AG04449 (cell line): ENCODE measurements around the gene MRPL49.
A peak's percentile ranks its signal among the peaks of the same experiment; 100 is the strongest.

Experiments
- CTCF ChIA-PET: fragments of 350-600 bp; formaldehyde crosslinking; extraction: SDS; loops from one replicate; lab custom pipeline; 2021; ENCODE audit warnings: antibody characterized with exemption; lab: Yijun Ruan, JAX
- POLR2A ChIA-PET: fragments of 400-600, 350-600 bp; formaldehyde crosslinking; extraction: SDS; loops from one replicate; lab custom pipeline; 2020; ENCODE audit warnings: antibody characterized with exemption, inconsistent platforms; lab: Yijun Ruan, JAX
- DNase-seq: peaks from one replicate; pipeline ENCODE4 v3.0.0-alpha.2; 2010; ENCODE audit warnings: low read depth, low spot score
- H3K4me3 ChIP-seq: 2 replicates; pipeline ENCODE4 v1.5.1; 2011; ENCODE audit warnings: low read depth, mild to moderate bottlenecking, control low read depth, low read length
- TF ChIP-seq, protein P1 (sequence below): IDR thresholded peaks from one replicate; pipeline ENCODE4 v1.5.1; 2011; ENCODE audit warnings: mild to moderate bottlenecking, moderate library complexity, low read length, control low read depth, inconsistent platforms; ENCODE audit not compliant: insufficient read depth; ENCODE audit errors: missing control alignments

The MRPL49 gene

DNA sequence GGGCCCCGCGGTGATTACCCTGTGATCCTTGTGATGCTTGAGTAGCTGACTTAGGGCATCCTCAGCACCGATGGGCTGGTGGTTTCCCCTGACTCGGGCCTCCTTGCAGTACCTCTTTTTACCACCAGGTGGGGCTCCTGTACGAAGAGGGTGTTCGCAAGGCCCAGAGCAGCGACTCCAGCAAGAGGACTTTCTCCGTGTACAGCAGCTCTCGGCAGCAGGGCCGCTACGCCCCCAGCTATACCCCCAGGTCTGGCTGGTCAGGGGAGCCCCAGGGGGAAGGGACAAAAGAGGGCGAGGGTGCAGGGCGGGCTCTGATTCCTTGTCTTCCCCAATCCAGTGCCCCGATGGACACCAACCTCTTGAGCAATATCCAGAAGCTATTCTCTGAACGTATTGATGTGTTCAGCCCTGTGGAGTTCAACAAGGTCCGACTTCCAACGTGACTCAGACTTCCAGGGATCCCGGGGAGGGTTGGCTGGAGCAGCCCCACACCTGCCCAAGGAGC is 11.7 kb upstream of the MRPL49 start:
- DNase-seq, result no peak
- POLR2A ChIA-PET, result interaction anchor here (0.5 to 1.3 kb wide), 4 partner anchors 8 to 752 kb away, joined by 3 to 8 read pairs (median 4); partner anchors contain the start of gene VPS51

DNA sequence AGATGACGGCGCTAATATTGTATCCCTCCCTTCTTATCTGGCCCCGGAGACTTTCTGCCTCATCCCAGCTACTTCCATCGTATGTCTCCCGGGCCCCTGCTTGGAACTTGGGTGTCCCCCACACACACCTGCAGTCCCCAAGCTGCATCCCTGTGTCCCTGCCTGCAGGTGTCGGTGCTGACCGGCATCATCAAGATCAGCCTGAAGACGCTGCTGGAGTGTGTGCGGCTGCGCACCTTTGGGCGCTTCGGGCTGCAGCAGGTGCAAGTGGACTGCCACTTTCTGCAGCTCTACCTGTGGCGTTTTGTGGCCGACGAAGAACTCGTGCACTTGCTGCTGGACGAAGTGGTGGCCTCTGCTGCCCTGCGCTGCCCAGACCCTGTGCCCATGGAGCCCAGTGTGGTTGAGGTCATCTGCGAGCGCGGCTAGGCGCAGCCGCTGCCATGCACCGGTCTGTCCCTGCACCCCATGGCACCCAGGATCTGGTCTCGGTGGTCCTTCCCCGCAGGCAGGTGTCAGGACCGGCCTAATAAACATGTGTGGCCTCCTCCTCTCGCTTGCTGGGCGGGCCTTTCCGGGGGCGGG is 10.9 kb upstream of the MRPL49 start:
- ChIA-PET CTCF (interaction anchor here (0.9 to 7.0 kb wide), 27 partner anchors 8 to 268 kb away, joined by 3 to 169 read pairs (median 5); partner anchors contain the start of genes ARL2, BATF2, CAPN1 and CDC42BPG), POLR2A (interaction anchor here (0.6 to 1.3 kb wide), 5 partner anchors 10 to 18 kb away, joined by 3 to 5 read pairs (median 5); partner anchors contain the start of gene FAU)
- DNase-seq, result no peak
- TF ChIP-seq, protein P1, sequence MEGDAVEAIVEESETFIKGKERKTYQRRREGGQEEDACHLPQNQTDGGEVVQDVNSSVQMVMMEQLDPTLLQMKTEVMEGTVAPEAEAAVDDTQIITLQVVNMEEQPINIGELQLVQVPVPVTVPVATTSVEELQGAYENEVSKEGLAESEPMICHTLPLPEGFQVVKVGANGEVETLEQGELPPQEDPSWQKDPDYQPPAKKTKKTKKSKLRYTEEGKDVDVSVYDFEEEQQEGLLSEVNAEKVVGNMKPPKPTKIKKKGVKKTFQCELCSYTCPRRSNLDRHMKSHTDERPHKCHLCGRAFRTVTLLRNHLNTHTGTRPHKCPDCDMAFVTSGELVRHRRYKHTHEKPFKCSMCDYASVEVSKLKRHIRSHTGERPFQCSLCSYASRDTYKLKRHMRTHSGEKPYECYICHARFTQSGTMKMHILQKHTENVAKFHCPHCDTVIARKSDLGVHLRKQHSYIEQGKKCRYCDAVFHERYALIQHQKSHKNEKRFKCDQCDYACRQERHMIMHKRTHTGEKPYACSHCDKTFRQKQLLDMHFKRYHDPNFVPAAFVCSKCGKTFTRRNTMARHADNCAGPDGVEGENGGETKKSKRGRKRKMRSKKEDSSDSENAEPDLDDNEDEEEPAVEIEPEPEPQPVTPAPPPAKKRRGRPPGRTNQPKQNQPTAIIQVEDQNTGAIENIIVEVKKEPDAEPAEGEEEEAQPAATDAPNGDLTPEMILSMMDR, result no peak
- H3K4me3 ChIP-seq, result no peak overlapping the region

More for the DNA sequence above, 11.7 kb upstream of the MRPL49 start:
- H3K4me3 ChIP-seq, result no peak overlapping the region
- TF ChIP-seq, protein P1, result peak; percentile 90
- CTCF ChIA-PET, result interaction anchor here (0.7 to 7.0 kb wide), 31 partner anchors 7 to 265 kb away, joined by 3 to 169 read pairs (median 4); partner anchors contain the start of genes ARL2, CAPN1, CDCA5 and FAU

DNA sequence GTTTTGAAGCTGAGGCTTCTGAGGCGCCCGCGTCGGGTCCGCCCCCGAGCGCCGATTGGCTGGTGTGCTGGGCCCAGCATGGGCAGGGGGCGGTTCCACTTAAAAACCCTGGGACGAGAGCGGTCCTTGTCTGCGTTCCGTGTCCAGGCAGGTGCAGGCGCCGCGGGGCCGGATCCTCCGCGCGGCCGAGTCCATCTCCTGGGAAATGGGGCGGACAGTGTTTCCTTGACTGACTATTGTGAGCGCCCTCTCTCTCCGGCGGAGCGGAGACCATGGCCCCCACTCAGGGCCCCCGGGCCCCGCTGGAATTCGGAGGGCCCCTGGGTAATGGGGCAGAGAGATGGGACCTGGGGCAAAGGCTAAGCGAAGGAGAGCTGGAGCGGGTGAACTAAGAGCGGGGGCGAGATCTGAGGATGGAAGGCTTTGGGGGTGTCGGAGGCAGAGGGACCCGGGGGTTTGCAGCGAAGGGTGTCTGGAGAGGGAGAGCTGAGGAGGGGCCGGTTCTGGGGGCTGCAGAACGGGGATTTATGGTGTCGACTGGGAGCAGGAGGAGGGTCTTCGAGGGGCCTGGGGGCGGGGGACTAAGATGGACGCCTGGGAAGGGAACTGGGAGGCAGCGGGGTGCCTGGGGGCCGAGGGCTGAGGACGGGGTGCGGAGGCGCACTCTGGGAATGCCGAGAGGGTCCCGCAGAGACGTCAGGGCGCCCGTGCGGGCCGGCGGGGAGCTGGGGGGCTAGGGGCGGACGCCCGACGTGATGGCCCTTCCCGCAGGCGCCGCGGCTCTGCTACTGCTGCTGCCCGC is 10.2 kb upstream of the MRPL49 start, which contains the start of gene TM7SF2:
TM7SF2 (plus strand) TSS at position 129 of the 802 bp plus-strand sequence; CDS start at position 273, 144 bp downstream.
- ChIA-PET POLR2A (interaction anchor here (0.6 to 1.3 kb wide), 7 partner anchors 10 to 23 kb away, joined by 3 to 5 read pairs (median 4); partner anchors contain the start of genes FAU, MRPL49 and SYVN1), CTCF (interaction anchor here (0.8 to 7.0 kb wide), 20 partner anchors 8 to 268 kb away, joined by 3 to 169 read pairs (median 6); partner anchors contain the start of genes ARL2, BATF2, CAPN1 and CDC42BPG)
- H3K4me3 ChIP-seq, result peak within 1 kb of the TSS; percentile 54
- DNase-seq, result no peak
- TF ChIP-seq, protein P1, result no peak

DNA sequence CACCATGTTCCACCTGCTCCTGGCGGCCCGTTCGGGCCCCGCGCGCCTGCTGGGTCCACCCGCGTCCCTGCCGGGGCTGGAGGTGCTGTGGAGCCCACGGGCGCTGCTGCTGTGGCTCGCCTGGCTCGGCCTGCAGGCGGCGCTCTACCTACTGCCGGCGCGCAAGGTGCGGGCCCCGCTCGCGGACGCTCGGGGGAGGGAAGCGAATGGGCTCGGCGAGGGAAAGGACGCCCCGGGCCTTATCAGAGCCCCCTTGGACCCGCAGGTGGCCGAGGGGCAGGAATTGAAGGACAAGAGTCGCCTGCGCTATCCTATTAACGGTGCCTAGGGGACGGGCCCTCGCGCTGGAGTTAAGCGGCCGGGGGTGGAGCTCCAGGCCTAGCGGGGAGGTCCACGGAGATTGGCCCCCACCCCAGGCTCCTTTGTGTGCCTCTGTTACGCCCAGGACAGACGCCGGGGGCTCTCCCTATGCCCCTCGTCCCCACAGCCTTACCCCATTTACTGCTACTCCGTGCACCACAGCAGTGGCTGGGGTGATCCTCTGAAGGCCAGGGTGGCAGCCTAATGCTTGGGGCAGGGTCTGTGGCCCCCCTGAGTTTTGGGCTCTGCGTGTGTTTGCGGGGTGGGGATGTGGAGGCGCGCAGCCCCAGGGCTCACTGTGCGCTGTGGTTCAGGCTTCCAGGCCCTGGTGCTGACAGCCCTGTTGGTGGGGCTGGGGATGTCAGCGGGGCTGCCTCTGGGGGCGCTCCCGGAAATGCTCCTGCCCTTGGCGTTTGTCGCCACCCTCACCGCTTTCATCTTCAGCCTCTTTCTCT is 9.4 kb upstream of the MRPL49 start:
- peak overlapping the region; percentile 54 for H3K4me3 ChIP-seq
- no peak for DNase-seq
- CTCF ChIA-PET, result interaction anchor here (0.7 to 7.0 kb wide), 21 partner anchors 7 to 309 kb away, joined by 3 to 169 read pairs (median 5); partner anchors contain the start of genes ARL2, BATF2, CAPN1 and CDC42BPG
- TF ChIP-seq, protein P1, result peak; percentile 88
- POLR2A ChIA-PET, result interaction anchor here (0.6 to 1.1 kb wide), 3 partner anchors 9 to 310 kb away, joined by 3 to 4 read pairs (median 4); partner anchors contain the start of genes FAU, MRPL49, NEAT1 and SYVN1

DNA sequence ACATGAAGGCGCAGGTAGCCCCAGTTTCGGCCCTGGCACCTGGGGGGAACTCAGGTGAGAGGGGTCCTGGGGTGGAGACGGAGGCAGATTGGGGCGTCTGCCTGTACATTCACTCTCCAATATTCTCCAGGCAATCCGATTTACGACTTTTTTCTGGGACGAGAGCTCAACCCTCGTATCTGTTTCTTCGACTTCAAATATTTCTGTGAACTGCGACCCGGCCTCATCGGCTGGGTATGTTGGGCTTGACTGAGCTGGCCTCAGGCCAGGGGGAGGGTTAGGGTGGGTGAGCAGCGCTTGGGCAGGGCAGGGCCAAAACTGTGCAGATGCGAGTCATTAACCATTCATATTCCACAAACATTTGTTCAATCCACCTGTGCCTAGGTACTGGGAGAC is 8.8 kb upstream of the MRPL49 start:
- ChIA-PET POLR2A (interaction anchor here (0.6 kb wide), 1 partner anchor 309 kb away, joined by 3 read pairs; the partner anchor contains the start of gene NEAT1), CTCF (interaction anchor here (0.7 to 7.0 kb wide), 19 partner anchors 7 to 310 kb away, joined by 3 to 169 read pairs (median 5); partner anchors contain the start of genes ARL2, BATF2, CDC42BPG and FAU)
- DNase-seq, result no peak
- peak overlapping the region; percentile 54; the same call in 1 of the 2 replicates for H3K4me3 ChIP-seq
- TF ChIP-seq, protein P1, result no peak
